HG02938 (cell line): ENCODE results near the gene ZAP70.

ENCODE experiments used
- ATAC-seq: cut with Tn5 transposase; IDR thresholded peaks from one replicate; pipeline ENCODE4 v1.9.1; 2021; ENCODE audit warnings: mild to moderate bottlenecking, moderate library complexity; ENCODE audit not compliant: unreplicated experiment

Gene ZAP70

GRCh38 chr2:97747716-97748115, 34.3 kb downstream of the ZAP70 start:
- ATAC-seq = no peak

- no peak for ATAC-seq
Measured at GRCh38 chr2:97749581-97749980, 36.2 kb downstream of the ZAP70 start.

DNA sequence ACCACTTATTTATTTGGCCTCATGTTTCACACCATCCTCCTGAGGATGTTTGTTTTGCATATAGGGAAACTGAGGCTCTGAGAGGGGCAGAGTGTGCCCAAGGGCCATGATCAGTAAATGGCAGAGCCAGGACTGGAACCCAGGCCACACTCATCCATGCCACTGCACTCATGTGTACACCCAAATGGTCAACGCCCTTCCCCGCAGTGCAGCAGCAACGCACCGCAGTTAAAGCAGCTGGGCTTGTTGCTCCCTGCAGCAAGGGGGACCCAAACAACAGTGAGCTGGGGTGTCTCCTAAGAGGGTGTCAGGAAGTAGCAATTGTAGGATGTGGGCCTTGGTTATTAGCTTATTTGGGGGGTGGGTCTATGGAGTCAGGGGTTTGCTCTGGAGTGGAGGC, 36.6 kb downstream of the ZAP70 start:
- no peak for ATAC-seq

GRCh38 chr2:97751752-97752151, 38.4 kb downstream of the ZAP70 start:
- no peak for ATAC-seq

DNA sequence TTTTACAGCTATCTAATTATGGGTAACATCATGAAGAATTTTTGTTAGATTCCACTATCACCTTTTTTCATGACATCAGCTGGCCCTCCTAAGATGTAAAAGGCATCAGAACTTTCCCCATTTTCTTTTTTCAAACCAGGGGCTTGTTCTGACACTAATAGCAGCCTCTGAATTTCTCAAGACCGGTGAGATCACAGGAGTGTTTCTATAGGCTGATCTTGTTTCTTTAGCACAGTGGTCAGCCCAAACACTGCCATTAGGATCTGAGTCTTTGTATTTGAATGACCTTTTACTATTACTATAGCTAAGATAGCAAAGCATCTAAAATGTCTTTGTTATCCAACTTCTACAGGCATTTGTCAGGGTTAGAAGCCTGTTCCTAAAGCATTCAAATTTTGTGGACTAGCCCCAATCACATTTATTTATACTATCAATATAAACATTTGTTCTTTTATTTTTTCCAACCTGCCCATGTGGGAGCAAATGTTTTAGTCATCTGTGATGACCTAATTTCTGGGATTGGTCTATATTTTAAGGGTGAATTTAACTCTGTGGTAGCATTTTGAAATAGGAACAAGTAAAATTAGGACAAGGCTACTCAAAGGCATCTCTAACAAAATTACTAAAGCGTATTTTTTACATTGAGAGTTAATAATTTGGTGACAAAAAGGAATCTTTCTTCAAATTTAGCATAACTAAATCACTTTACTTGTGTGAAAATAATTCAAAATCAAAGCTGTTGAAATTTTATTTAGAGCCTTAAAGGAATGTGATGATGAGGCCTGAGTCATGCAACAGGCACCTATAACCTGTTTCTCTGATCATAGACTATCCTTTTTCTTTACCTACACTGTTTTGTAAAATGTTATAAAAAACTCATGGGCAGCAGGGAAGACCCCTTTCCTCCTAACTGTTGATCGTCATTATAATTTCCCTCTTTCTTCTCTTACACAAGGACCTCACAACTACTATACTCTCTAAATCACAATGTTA, 39.3 kb downstream of the ZAP70 start:
- ATAC-seq = no peak

GRCh38 chr2:97754690-97755346, 41.4 kb downstream of the ZAP70 start:
- ATAC-seq = no peak

DNA sequence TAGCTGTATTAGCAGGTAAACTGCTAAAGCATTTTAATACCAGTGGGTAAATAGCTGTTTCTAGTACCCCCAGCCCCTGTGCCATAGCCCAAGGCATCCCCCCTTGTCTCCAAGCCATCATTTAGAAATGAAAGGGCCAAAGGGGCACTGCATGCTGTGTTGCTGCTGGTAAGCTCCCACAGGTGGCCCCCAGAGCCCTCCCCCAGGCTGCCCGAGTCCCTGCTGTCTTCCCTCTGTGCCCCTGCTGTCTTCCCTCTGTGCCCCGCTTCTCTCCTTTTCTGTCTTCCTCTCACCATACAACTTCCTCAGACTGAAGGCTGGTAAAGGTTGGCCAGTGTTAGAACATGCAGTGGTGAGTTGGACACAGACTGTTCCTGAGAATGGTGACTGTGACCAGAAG, 42.1 kb downstream of the ZAP70 start:
- no peak for ATAC-seq

- ATAC-seq = no peak
Measured at GRCh38 chr2:97757062-97757461, 43.7 kb downstream of the ZAP70 start.

GRCh38 chr2:97758131-97758705, 44.8 kb downstream of the ZAP70 start:
- no peak for ATAC-seq

DNA sequence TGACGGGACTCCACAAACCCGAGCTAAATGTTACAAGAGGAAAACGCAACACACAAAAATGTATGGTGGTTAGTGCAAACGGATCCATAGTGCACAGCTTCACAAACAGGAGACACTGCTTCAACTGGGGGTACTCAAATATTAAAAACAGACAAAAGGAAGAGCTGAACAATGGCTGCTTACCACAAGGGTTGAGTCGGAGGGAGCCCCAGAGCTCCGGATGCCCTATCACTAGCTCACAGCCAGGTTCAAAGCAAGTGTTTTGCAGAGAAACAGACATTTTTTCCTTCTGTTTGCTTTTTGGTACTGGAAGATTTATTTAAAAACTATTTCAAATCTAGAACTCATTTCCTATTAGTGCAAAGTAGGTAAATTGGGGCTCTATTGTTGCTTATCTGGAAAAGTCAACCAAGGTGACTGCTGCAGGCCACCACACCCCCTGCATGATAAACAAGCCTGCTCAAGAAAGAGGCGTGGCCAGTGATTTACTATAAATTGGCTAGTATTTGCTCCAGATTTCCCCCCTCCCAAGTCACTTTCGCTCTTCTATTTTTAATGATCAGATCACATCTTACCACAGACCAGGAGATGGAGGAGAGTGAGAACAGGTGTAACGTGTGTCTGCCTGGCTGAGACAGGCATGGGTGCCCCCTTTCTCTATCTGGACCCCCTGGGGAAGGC, 46.5 kb downstream of the ZAP70 start:
- no peak for ATAC-seq

GRCh38 chr2:97760480-97761049, 47.2 kb downstream of the ZAP70 start:
- ATAC-seq = no peak

DNA sequence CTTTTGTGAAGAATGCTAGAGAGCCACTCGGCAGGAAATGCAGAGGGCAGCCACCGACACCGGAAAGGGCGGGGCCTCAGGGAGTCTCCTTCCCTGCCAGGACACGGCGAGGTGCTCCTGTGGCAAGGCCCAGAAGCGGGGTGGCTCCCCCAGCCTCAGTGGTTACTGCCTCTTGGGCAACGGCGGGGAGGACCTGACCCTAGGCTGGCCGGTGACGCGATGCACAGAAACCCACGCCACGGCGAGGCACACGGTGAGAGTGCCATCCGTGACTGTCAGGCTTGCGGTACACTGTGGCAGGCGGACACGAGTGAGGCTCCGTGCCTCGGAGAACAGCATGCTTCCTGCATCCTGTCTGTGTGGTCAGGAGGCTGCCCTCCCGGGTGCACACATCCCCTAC, 47.8 kb downstream of the ZAP70 start:
- no peak for ATAC-seq

GRCh38 chr2:97763176-97763845, 49.9 kb downstream of the ZAP70 start:
- ATAC-seq = no peak

DNA sequence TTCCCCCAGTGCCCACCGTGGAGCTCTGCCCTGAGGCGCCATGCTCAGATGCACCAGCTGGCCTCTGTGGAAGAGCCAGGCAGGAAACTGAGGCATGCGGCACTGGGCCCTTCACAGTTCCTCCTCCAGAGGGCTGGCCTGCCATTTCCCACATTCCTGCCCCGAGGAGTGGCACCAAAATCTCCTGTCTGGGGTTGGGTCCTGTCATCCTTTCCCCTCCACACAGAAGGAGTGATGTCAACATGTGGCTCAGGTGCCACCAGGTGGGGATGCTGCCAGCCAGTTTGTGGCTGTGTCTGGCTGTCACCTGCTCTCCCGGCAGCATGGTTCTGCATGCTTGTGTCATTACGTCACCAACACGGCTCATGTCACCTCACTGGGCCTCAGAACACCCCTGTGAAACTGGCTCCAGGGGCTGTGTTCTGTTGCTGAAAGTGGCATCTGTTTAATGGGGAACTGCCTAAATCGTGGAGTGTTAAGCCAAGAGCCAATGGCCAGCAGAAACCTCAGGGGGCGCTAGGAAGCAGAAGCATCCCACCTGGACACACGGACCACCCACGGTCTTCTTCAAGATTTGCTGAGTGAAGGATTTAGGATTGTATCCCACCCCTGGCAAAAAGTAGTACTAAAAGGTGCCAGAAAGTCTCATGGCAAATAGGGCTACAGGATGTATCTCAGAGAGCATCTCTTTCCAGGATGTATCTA, 51.3 kb downstream of the ZAP70 start:
- ATAC-seq = no peak

GRCh38 chr2:97765933-97766332, 52.6 kb downstream of the ZAP70 start:
- ATAC-seq = no peak

DNA sequence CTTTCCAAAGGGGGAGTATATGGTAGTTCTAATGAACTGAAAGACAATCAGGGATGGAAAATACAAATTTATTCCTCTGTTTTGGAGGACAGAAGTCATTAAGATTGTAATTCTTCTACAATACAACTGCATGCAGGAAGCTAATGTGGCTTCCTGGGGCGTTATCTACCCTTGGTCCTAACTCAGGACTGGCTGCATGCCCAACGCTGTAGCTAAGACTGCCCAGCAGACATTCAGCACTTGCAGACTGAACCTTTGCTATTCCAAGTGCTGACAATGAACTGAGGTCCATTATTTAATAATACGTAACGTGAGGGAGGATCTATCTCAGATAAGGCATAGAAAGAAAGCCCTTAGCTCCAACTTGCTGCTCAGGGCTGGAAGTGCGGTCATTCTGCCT, 53.2 kb downstream of the ZAP70 start:
- no peak for ATAC-seq

- ATAC-seq = no peak
Measured at GRCh38 chr2:97769308-97769707, 55.9 kb downstream of the ZAP70 start.

- no peak for ATAC-seq
Measured at GRCh38 chr2:97769711-97770110, 56.3 kb downstream of the ZAP70 start.

- no peak for ATAC-seq
Measured at GRCh38 chr2:97770445-97770844, 57.1 kb downstream of the ZAP70 start.

- no peak for ATAC-seq
Measured at GRCh38 chr2:97774425-97774824, 61.0 kb downstream of the ZAP70 start.
